CD14-positive monocyte (primary cell): ENCODE results near the gene BSND. TPM values are rescaled to one million over a fixed set of nuclear protein-coding genes. Genes with fewer than 3 reads are reported as not detected.

Experiments
- DNase-seq, 3 donors: peaks; one replicate each; pipeline ENCODE4 v3.0.0-alpha.2; 2011 to 2022
- H2AFZ ChIP-seq: 2 replicates; pipeline ENCODE4 v1.6.0; 2012; ENCODE audit warnings: mild to moderate bottlenecking, low read depth, low read length, inconsistent platforms; ENCODE audit not compliant: insufficient read depth, poor library complexity, severe bottlenecking
- H3K27ac ChIP-seq, 2 donors: 1 replicate in 1 of 2; 2 replicates in 1 of 2; pipeline ENCODE4 v1.5.1; 2012 to 2013; ENCODE audit warnings: low read length in 2 of 2, control low read depth in 1 of 2, inconsistent platforms in 1 of 2, low read depth in 1 of 2, mild to moderate bottlenecking in 1 of 2
- H3K27me3 ChIP-seq, 2 donors: one replicate each; pipeline versions ENCODE4 v1.6.0 to v1.6.1; 2011 to 2013; ENCODE audit warnings: low read length in 2 of 2; ENCODE audit not compliant: control insufficient read depth in 2 of 2, insufficient read depth in 2 of 2
- H3K36me3 ChIP-seq, 2 donors: replicated peaks in 1 of 2; 1 replicate in 1 of 2; 2 replicates in 1 of 2; pipeline versions ENCODE4 v1.5.1 to v1.6.1; 2012 to 2013; ENCODE audit warnings: low read length in 2 of 2, control low read depth in 1 of 2, inconsistent platforms in 1 of 2, mild to moderate bottlenecking in 1 of 2; ENCODE audit not compliant: insufficient read depth in 2 of 2, control insufficient read depth in 1 of 2
- H3K4me1 ChIP-seq, 2 donors: 1 replicate in 1 of 2; 2 replicates in 1 of 2; pipeline versions ENCODE4 v1.5.1 to v1.6.1; 2012 to 2013; ENCODE audit warnings: low read length in 2 of 2, control low read depth in 1 of 2, inconsistent platforms in 1 of 2, mild to moderate bottlenecking in 1 of 2, moderate library complexity in 1 of 2; ENCODE audit not compliant: insufficient read depth in 2 of 2, control insufficient read depth in 1 of 2
- H3K4me2 ChIP-seq: replicated peaks from 2 replicates; pipeline ENCODE3; 2012; ENCODE audit warnings: low read length, moderate library complexity, mild to moderate bottlenecking; ENCODE audit not compliant: poor library complexity, severe bottlenecking; ENCODE audit errors: extremely low read depth
- H3K4me3 ChIP-seq, 3 experiments: fragments of 200-600 bp in 1 of 3; sonication (generic) in 1 of 3; replicated peaks in 1 of 3; 1 replicate in 2 of 3; 2 replicates in 1 of 3; pipeline ENCODE4 v1.5.1; 2011 to 2013; ENCODE audit warnings: low read length in 3 of 3, mild to moderate bottlenecking in 3 of 3, control low read depth in 2 of 3, low read depth in 2 of 3, inconsistent platforms in 1 of 3, moderate library complexity in 1 of 3
- H3K79me2 ChIP-seq: 2 replicates; pipeline ENCODE4 v1.6.0; 2012; ENCODE audit warnings: mild to moderate bottlenecking, control low read depth, inconsistent platforms, low read length, moderate library complexity; ENCODE audit not compliant: insufficient read depth
- H3K9ac ChIP-seq: 2 replicates; pipeline ENCODE4 v1.6.0; 2017; ENCODE audit warnings: low read length, mild to moderate bottlenecking; ENCODE audit not compliant: insufficient read depth, poor library complexity, severe bottlenecking
- H3K9me3 ChIP-seq, 2 donors: replicated peaks in 1 of 2; 1 replicate in 1 of 2; 2 replicates in 1 of 2; pipeline versions ENCODE4 v1.5.1 to v1.6.1; 2012 to 2013; ENCODE audit warnings: low read length in 2 of 2, control low read depth in 1 of 2; ENCODE audit not compliant: control insufficient read depth in 1 of 2, insufficient read depth in 1 of 2
- H4K20me1 ChIP-seq: 2 replicates; pipeline ENCODE4 v1.6.0; 2012; ENCODE audit warnings: mild to moderate bottlenecking, low read length, control low read depth, moderate library complexity; ENCODE audit not compliant: insufficient read depth
- H3K27ac Mint-ChIP-seq, 7 donors: one replicate each; pipeline ENCODE4 v1.8.0; 2020; ENCODE audit warnings: mild to moderate bottlenecking in 7 of 7, mixed read lengths in 7 of 7, moderate library complexity in 6 of 7, inconsistent platforms in 2 of 7
- H3K27me3 Mint-ChIP-seq, 3 donors: one replicate each; pipeline ENCODE4 v1.8.0; 2021 to 2022; ENCODE audit warnings: low read depth in 3 of 3, mild to moderate bottlenecking in 3 of 3, mixed read lengths in 3 of 3, moderate library complexity in 3 of 3, inconsistent platforms in 1 of 3
- H3K36me3 Mint-ChIP-seq, 2 donors: one replicate each; pipeline ENCODE4 v1.8.0; 2020; ENCODE audit warnings: mixed read lengths in 2 of 2, inconsistent platforms in 1 of 2, mild to moderate bottlenecking in 1 of 2
- H3K4me1 Mint-ChIP-seq: one replicate; pipeline ENCODE4 v1.8.0; 2020; ENCODE audit warnings: mild to moderate bottlenecking, mixed read lengths
- H3K4me3 Mint-ChIP-seq, 2 donors: one replicate each; pipeline ENCODE4 v1.8.0; 2020; ENCODE audit warnings: mild to moderate bottlenecking in 2 of 2, mixed read lengths in 2 of 2, moderate library complexity in 1 of 2
- H3K9me3 Mint-ChIP-seq, 7 donors: one replicate each; pipeline ENCODE4 v1.8.0; 2020 to 2022; ENCODE audit warnings: mixed read lengths in 7 of 7, mild to moderate bottlenecking in 6 of 7, moderate library complexity in 6 of 7, inconsistent platforms in 2 of 7
- CTCF ChIP-seq: fragments of 200-600 bp; IDR thresholded peaks from one replicate; pipeline ENCODE4 v1.8.0; 2022; ENCODE audit warnings: antibody characterized with exemption, mild to moderate bottlenecking
- WGBS: methylation state at CpG from one replicate; pipeline ENCODE4 v1.1.5; 2013; ENCODE audit warnings: missing lambda C conversion rate; ENCODE audit not compliant: insufficient coverage; 5-methylcytosine and 5-hydroxymethylcytosine counted together
- intact Hi-C, 2 donors: fragments of 100-400 bp; cut with micrococcal nuclease; formaldehyde crosslinking; loops; one replicate each; pipeline versions ENCODE4 v1.15.0 to v1.15.1; 2023
- polyA plus RNA-seq, 3 donors: library from polyadenylated mRNA; depleted of rRNA in 1 of 3; unstranded in 2 of 3; stranded (reverse) in 1 of 3; fragments of 300-500 nt in 2 of 3; fragments of >200 nt in 1 of 3; fragmentation: Illumina TruSeq in 2 of 3; gene quantifications; 1 replicate in 2 of 3; 2 replicates in 1 of 3; pipeline ENCODE4 v1.2.3, GENCODE V29; 2012 to 2021

Gene BSND
- polyA plus RNA-seq, 3 donors: not detected

- H4K20me1 ChIP-seq: no peaks in the 10 kb centered on the region
- no CpG with 5 or more reads among the region's 1 CpG for WGBS
- no peak overlapping the region for H3K27ac ChIP-seq
- no peak overlapping the region for H3K27ac Mint-ChIP-seq
- peaks cover 0 to 9% (median 3%) of the 10 kb centered on the region in 7 donors for H3K9me3 Mint-ChIP-seq
- H3K4me3 ChIP-seq: no peak overlapping the region
- no peak overlapping the region for H3K4me3 Mint-ChIP-seq
- intact Hi-C loops: no loop called here
- no peak overlapping the region for H3K9ac ChIP-seq
- H3K79me2 ChIP-seq: no peaks in the 10 kb centered on the region
- H3K27me3 Mint-ChIP-seq: peaks cover 9 to 17% (median 12%) of the 10 kb centered on the region in 3 donors
- H3K9me3 ChIP-seq: no peaks in the 10 kb centered on the region
- H3K36me3 ChIP-seq: no peaks in the 10 kb centered on the region
- H3K27me3 ChIP-seq: no peaks in the 10 kb centered on the region
- no peaks in the 10 kb centered on the region for H3K36me3 Mint-ChIP-seq
- no peaks in the 10 kb centered on the region for H3K4me1 Mint-ChIP-seq
- no peak overlapping the region for H3K4me2 ChIP-seq
- H2AFZ ChIP-seq: no peak overlapping the region
- no peak for DNase-seq
- H3K4me1 ChIP-seq: no peaks in the 10 kb centered on the region
- TF ChIP-seq CTCF: no peak
These were observed 13.9 kb downstream of the BSND start for GRCh38 chr1:55012661-55013060.

- Histone ChIP-seq H3K27me3 (no peaks in the 10 kb centered on the region), H2AFZ (no peak overlapping the region), H3K79me2 (no peaks in the 10 kb centered on the region), H3K4me3 (no peak overlapping the region), H3K4me1 (no peaks in the 10 kb centered on the region), H3K9ac (no peak overlapping the region), H3K4me2 (no peak overlapping the region), H3K36me3 (no peaks in the 10 kb centered on the region), H3K27ac (no peak overlapping the region), H3K9me3 (no peaks in the 10 kb centered on the region), H4K20me1 (no peaks in the 10 kb centered on the region)
- DNase-seq: no peak
- 91% methylated on average over 5 of the region's 5 CpGs for WGBS
- no peak for TF ChIP-seq CTCF
- Mint-ChIP-seq H3K27me3 (peaks cover 9 to 16% (median 15%) of the 10 kb centered on the region in 3 donors), H3K4me3 (no peak overlapping the region), H3K36me3 (no peaks in the 10 kb centered on the region), H3K9me3 (peaks cover 0 to 4% (median 0%) of the 10 kb centered on the region in 7 donors), H3K4me1 (no peaks in the 10 kb centered on the region), H3K27ac (no peak overlapping the region)
- intact Hi-C loops: no loop called here
These were observed 16.4 kb downstream of the BSND start for GRCh38 chr1:55015123-55015522.
